OCI-LY3 (cell line): Measurements from ENCODE around the gene LRGUK.

ENCODE experiments used
- CTCF ChIP-seq: fragments of 200-600, 300-600 bp; sonication (generic); IDR thresholded peaks from 2 replicates; pipeline ENCODE4 v1.5.1; 2014; ENCODE audit warnings: antibody characterized with exemption, low read length, low read depth
- EZH2phosphoT487 ChIP-seq: fragments of 200-600 bp; shearing (Covaris generic); IDR thresholded peaks from 2 replicates; pipeline ENCODE4 v1.6.1; 2018; ENCODE audit warnings: antibody characterized with exemption, mixed run types, low read depth

DNA sequence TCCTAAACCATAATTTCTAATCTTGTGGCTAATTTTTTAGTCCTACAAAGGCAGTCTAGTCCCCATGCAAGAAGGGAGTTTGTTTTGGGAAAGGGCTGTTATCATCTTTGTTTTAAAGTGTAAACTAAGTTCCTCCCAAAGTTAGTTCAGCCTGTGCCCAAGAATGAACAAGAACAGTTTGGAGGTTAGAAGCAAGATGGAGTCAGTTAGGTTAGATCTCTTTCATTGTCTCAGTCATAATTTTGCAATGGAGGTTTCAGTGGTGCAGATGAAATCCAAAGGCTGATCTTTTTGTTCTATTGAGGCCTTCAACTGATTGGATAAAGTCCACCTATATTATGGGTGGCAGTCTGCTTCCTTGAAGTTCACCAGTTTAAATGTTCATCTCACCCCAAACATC is 68.1 kb downstream of the LRGUK start:
- TF ChIP-seq CTCF (no peak), EZH2phosphoT487 (no peak)
